HCT116 (cell line): Measurements from ENCODE around the gene MAP7. TPM values are rescaled to one million over a fixed set of nuclear protein-coding genes. Genes with fewer than 3 reads are reported as not detected.

Source experiments
- ATAC-seq: fragments of 200-7000 bp; cut with Tn5 transposase; 2 replicates; pipeline ENCODE4 v1.9.1; 2020; ENCODE audit warnings: mild to moderate bottlenecking, moderate library complexity
- BruUV-seq: library from RNA; stranded (reverse); fragments of 400-500 nt; replicated peaks from 2 replicates; lab custom pipeline; 2021; lab: Mats Ljungman, UMichigan
- CTCF ChIA-PET: fragments of 300-600 bp; sonication (Branson Sonifier 250); formaldehyde crosslinking; loops from one replicate; lab custom pipeline; 2021; ENCODE audit warnings: antibody characterized with exemption; lab: Charles Lee
- POLR2A ChIA-PET: fragments of 300-600, 350-600 bp; sonication (Branson Sonifier 250); formaldehyde crosslinking; loops from one replicate; lab custom pipeline; 2021; ENCODE audit warnings: antibody characterized with exemption; lab: Charles Lee
- RAD21 ChIA-PET, 2 experiments: fragments of 300-600 bp; sonication (Branson Sonifier 250); formaldehyde crosslinking; loops; one replicate each; lab custom pipeline; 2023; ENCODE audit warnings: low total read pairs in 2 of 2; ENCODE audit not compliant: uncharacterized antibody in 2 of 2, unreplicated experiment in 2 of 2, low non-redundant PET in 1 of 2; lab: Charles Lee
- DNase-seq: peaks from one replicate; pipeline ENCODE4 v3.0.0-alpha.2; 2010; ENCODE audit warnings: low read depth, low spot score
- H2AFZ ChIP-seq: fragments of 200-600 bp; shearing (Covaris generic), sonication (generic); 2 replicates; pipeline ENCODE4 v1.6.1; 2017; ENCODE audit warnings: low read depth, mixed run types, mixed read lengths, antibody characterized with exemption, low read length; ENCODE audit not compliant: poor library complexity, severe bottlenecking
- H3K27ac ChIP-seq: 2 replicates; pipeline ENCODE4 v1.5.1; 2012; ENCODE audit warnings: low read depth, low read length
- H3K27me3 ChIP-seq: fragments of 200-600 bp; sonication (generic); 2 replicates; pipeline ENCODE4 v1.6.1; 2016; ENCODE audit warnings: mixed run types, low read length, mixed read lengths; ENCODE audit not compliant: insufficient read depth
- H3K36me3 ChIP-seq, 2 experiments: fragments of 200-500 bp in 1 of 2; fragments of 200-600 bp in 1 of 2; sonication (Bioruptor generic) in 1 of 2; sonication (generic) in 1 of 2; 2 replicates each; pipeline versions ENCODE4 v1.5.1 to v1.6.1; 2014 to 2016; ENCODE audit warnings: low read length in 2 of 2, inconsistent platforms in 1 of 2, mixed read lengths in 1 of 2, mixed run types in 1 of 2; ENCODE audit not compliant: insufficient read depth in 2 of 2, control insufficient read depth in 1 of 2
- H3K4me1 ChIP-seq, 2 experiments: fragments of 200-600 bp in 1 of 2; sonication (generic) in 1 of 2; 2 replicates each; pipeline versions ENCODE4 v1.5.1 to v1.6.1; 2012 to 2017; ENCODE audit warnings: low read length in 2 of 2, inconsistent platforms in 1 of 2, mild to moderate bottlenecking in 1 of 2, mixed read lengths in 1 of 2, mixed run types in 1 of 2, moderate library complexity in 1 of 2; ENCODE audit not compliant: insufficient read depth in 2 of 2, control insufficient read depth in 1 of 2
- H3K4me2 ChIP-seq: fragments of 200-600 bp; sonication (generic); 2 replicates; pipeline ENCODE4 v1.6.1; 2017; ENCODE audit warnings: mixed run types, low read length, mixed read lengths
- H3K4me3 ChIP-seq, 2 experiments: fragments of 200-600 bp in 1 of 2; sonication (generic) in 1 of 2; replicated peaks in 1 of 2; 2 replicates each; pipeline ENCODE4 v1.5.1; 2011 to 2016; ENCODE audit warnings: low read length in 2 of 2, control low read depth in 1 of 2, low read depth in 1 of 2, mild to moderate bottlenecking in 1 of 2, mixed read lengths in 1 of 2, mixed run types in 1 of 2
- H3K79me2 ChIP-seq: fragments of 200-600 bp; sonication (generic); 2 replicates; pipeline ENCODE4 v1.6.1; 2017; ENCODE audit warnings: mild to moderate bottlenecking, mixed run types, low read length, moderate library complexity, mixed read lengths; ENCODE audit not compliant: insufficient read depth
- H3K9ac ChIP-seq: fragments of 200-600 bp; sonication (generic); 2 replicates; pipeline ENCODE4 v1.6.1; 2016; ENCODE audit warnings: low read length, mixed read lengths
- H3K9me2 ChIP-seq: fragments of 200-600 bp; sonication (generic), shearing (Covaris generic); 2 replicates; pipeline ENCODE4 v1.6.1; 2017; ENCODE audit warnings: mixed run types, mild to moderate bottlenecking, moderate library complexity; ENCODE audit not compliant: insufficient read depth
- H3K9me3 ChIP-seq, 2 experiments: fragments of 200-500 bp in 1 of 2; fragments of 200-600 bp in 1 of 2; sonication (Bioruptor generic) in 1 of 2; sonication (generic) in 1 of 2; 2 replicates each; pipeline ENCODE4 v1.6.1; 2014 to 2017; ENCODE audit warnings: low read length in 2 of 2, mixed read lengths in 2 of 2, inconsistent platforms in 1 of 2, low read depth in 1 of 2, mild to moderate bottlenecking in 1 of 2, mixed run types in 1 of 2, moderate library complexity in 1 of 2; ENCODE audit not compliant: control insufficient read depth in 1 of 2, insufficient read depth in 1 of 2
- H4K20me1 ChIP-seq: fragments of 200-600 bp; sonication (generic), shearing (Covaris generic); 2 replicates; pipeline ENCODE4 v1.6.1; 2017; ENCODE audit warnings: mixed run types, mild to moderate bottlenecking, moderate library complexity; ENCODE audit not compliant: insufficient read depth
- CBX3 ChIP-seq: IDR thresholded peaks from 2 replicates; pipeline ENCODE4 v1.6.1; 2012; ENCODE audit warnings: low read depth
- CEBPB ChIP-seq: IDR thresholded peaks from 2 replicates; pipeline ENCODE4 v1.6.1; 2012; ENCODE audit warnings: low read depth
- EGR1 ChIP-seq: IDR thresholded peaks from 2 replicates; pipeline ENCODE4 v1.6.1; 2012; ENCODE audit warnings: low read depth
- JUND ChIP-seq: IDR thresholded peaks from 2 replicates; pipeline ENCODE4 v1.6.1; 2012
- ZBTB33 ChIP-seq: IDR thresholded peaks from 2 replicates; pipeline ENCODE4 v1.6.1; 2011; ENCODE audit warnings: mild to moderate bottlenecking, low read length, moderate library complexity; ENCODE audit not compliant: insufficient replicate concordance; ENCODE audit errors: extremely low read depth
- ZFX ChIP-seq: fragments of 450-650 bp; IDR thresholded peaks from 2 replicates; pipeline ENCODE4 v1.6.1; 2017
- ZNF274 ChIP-seq: fragments of 200-500 bp; sonication (Bioruptor generic); IDR thresholded peaks from 2 replicates; pipeline ENCODE4 v1.6.1; 2014; ENCODE audit warnings: mild to moderate bottlenecking, low read depth, low read length, inconsistent platforms
- intact Hi-C: fragments of 100-400 bp; cut with micrococcal nuclease; formaldehyde crosslinking; loops from 2 replicates; pipeline ENCODE4 v1.10.0; 2022
- total RNA-seq: library from RNA; stranded (reverse); gene quantifications from one replicate; pipeline ENCODE4 v1.2.1, GENCODE V29; 2021; ENCODE audit not compliant: unreplicated experiment
- TF ChIP-seq, protein P1 (sequence below), 3 experiments: fragments of 200-600 bp in 1 of 3; sonication (generic) in 1 of 3; IDR thresholded peaks in 2 of 3; conservative IDR thresholded peaks in 1 of 3; 2 replicates each; pipeline ENCODE4 v1.5.1; 2012 to 2017; ENCODE audit warnings: low read depth in 2 of 3, low read length in 2 of 3, antibody characterized with exemption in 1 of 3, borderline replicate concordance in 1 of 3, control low read depth in 1 of 3, mild to moderate bottlenecking in 1 of 3, mixed read lengths in 1 of 3, mixed run types in 1 of 3, moderate library complexity in 1 of 3; ENCODE audit not compliant: insufficient read depth in 1 of 3
- TF ChIP-seq, protein P2 (sequence below): IDR thresholded peaks from 2 replicates; pipeline ENCODE4 v1.6.1; 2012
- TF ChIP-seq, protein P3 (sequence below): IDR thresholded peaks from 2 replicates; pipeline ENCODE4 v1.6.1; 2012

MAP7 gene
- total RNA-seq, 1 experiment from 2014 or later = 35.5 TPM

DNA sequence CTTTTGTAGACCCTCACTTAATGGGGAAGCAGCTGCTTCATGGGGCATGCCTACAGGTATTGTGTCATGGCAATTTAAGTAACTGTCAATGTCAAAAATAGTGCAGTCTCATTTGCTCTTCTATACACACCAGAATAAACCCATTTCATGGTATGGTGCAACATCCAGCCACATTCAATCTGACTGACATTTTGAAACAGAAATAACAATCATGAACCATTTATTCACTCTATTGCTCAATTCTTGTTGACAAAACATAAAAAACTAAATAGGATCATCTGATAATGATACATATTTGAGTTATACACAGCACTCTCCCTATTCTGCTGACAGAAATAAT lies 122.9 kb downstream of the MAP7 start:
- intact Hi-C loops = no loop called here
- Histone ChIP-seq H2AFZ (no peak overlapping the region), H3K4me1 (no peaks in the 10 kb centered on the region), H4K20me1 (no peaks in the 10 kb centered on the region; the same call in 1 of the 2 replicates), H3K79me2 (no peaks in the 10 kb centered on the region; the same call in 1 of the 2 replicates), H3K9ac (no peak overlapping the region), H3K4me3 (no peak overlapping the region), H3K36me3 (no peaks in the 10 kb centered on the region), H3K27ac (no peak overlapping the region), H3K27me3 (no peaks in the 10 kb centered on the region), H3K4me2 (no peak overlapping the region), H3K9me2 (no peaks in the 10 kb centered on the region), H3K9me3 (no peaks in the 10 kb centered on the region)
- ATAC-seq (no peak), DNase-seq (no peak)
- no TSS peak for BruUV-seq
- ChIA-PET RAD21 (no interaction called here), POLR2A (no interaction called here), CTCF (no interaction called here)
- no peak for TF ChIP-seq ZNF274
- TF ChIP-seq, protein P1, sequence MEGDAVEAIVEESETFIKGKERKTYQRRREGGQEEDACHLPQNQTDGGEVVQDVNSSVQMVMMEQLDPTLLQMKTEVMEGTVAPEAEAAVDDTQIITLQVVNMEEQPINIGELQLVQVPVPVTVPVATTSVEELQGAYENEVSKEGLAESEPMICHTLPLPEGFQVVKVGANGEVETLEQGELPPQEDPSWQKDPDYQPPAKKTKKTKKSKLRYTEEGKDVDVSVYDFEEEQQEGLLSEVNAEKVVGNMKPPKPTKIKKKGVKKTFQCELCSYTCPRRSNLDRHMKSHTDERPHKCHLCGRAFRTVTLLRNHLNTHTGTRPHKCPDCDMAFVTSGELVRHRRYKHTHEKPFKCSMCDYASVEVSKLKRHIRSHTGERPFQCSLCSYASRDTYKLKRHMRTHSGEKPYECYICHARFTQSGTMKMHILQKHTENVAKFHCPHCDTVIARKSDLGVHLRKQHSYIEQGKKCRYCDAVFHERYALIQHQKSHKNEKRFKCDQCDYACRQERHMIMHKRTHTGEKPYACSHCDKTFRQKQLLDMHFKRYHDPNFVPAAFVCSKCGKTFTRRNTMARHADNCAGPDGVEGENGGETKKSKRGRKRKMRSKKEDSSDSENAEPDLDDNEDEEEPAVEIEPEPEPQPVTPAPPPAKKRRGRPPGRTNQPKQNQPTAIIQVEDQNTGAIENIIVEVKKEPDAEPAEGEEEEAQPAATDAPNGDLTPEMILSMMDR (IDR thresholded peaks at IDR 0.05 in 2 of 3, conservative IDR thresholded peaks at IDR 0.05 in 1 of 3; ENCODE audit: borderline replicate concordance in 1 of 3, insufficient read depth in 1 of 3, low read depth in 2 of 3, low read length in 2 of 3) = no peak
- no peak for TF ChIP-seq CBX3
- no peak for TF ChIP-seq ZFX
- TF ChIP-seq, protein P2, sequence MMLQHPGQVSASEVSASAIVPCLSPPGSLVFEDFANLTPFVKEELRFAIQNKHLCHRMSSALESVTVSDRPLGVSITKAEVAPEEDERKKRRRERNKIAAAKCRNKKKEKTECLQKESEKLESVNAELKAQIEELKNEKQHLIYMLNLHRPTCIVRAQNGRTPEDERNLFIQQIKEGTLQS = no peak
- TF ChIP-seq, protein P3, sequence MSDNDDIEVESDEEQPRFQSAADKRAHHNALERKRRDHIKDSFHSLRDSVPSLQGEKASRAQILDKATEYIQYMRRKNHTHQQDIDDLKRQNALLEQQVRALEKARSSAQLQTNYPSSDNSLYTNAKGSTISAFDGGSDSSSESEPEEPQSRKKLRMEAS = no peak
- no peak for TF ChIP-seq JUND
- no peak for TF ChIP-seq ZBTB33
- TF ChIP-seq EGR1 = no peak
- TF ChIP-seq CEBPB = no peak
